Thoracic aorta (tissue), 2 donors: Measurements from ENCODE around the gene TOX3. TPM values are rescaled to one million over a fixed set of nuclear protein-coding genes. Genes with fewer than 3 reads are reported as not detected.

Experiments
- ATAC-seq: fragments of 150-250 bp; one replicate; pipeline ENCODE4 v1.8.0; 2017; ENCODE audit warnings: low read depth; ENCODE audit not compliant: insufficient number of reproducible peaks, low FRiP score
- DNase-seq: peaks from one replicate; pipeline ENCODE4 v3.0.0-alpha.2; 2020; ENCODE audit warnings: low spot score
- H3K27ac ChIP-seq, 2 donors: fragments of 200-600 bp; sonication (generic); 1 replicate in 1 of 2; 2 replicates in 1 of 2; pipeline ENCODE4 v1.5.1; 2016; ENCODE audit warnings: mild to moderate bottlenecking in 2 of 2, moderate library complexity in 2 of 2
- H3K27me3 ChIP-seq: fragments of 200-600 bp; sonication (generic); replicated peaks from 2 replicates; pipeline ENCODE4 v1.6.0; 2016; ENCODE audit warnings: mild to moderate bottlenecking; ENCODE audit not compliant: insufficient read depth
- H3K36me3 ChIP-seq: fragments of 200-600 bp; sonication (generic); one replicate; pipeline ENCODE4 v1.5.1; 2016
- H3K4me1 ChIP-seq, 2 donors: fragments of 200-600 bp; sonication (generic); 1 replicate in 1 of 2; 2 replicates in 1 of 2; pipeline versions ENCODE4 v1.5.1 to v1.6.0; 2016; ENCODE audit warnings: low read depth in 2 of 2, mild to moderate bottlenecking in 1 of 2; ENCODE audit not compliant: control insufficient read depth in 1 of 2
- H3K4me3 ChIP-seq: fragments of 200-600 bp; sonication (generic); 2 replicates; pipeline ENCODE4 v1.5.1; 2016; ENCODE audit warnings: mild to moderate bottlenecking
- H3K9me3 ChIP-seq: fragments of 200-600 bp; sonication (generic); 2 replicates; pipeline ENCODE4 v1.5.1; 2016
- total RNA-seq, 2 donors: library from RNA; depleted of rRNA; stranded (reverse); fragments of >200 nt; gene quantifications; one replicate each; pipeline versions ENCODE4 v1.1.0 to v1.2.3, GENCODE V29; 2016
- TF ChIP-seq, protein P1 (sequence below): fragments of 200-600 bp; sonication (generic); IDR thresholded peaks from one replicate; pipeline ENCODE4 v1.5.1; 2019; ENCODE audit warnings: antibody characterized with exemption

The TOX3 gene
- total RNA-seq, 2 donors from 2014 or later = not detected

DNA sequence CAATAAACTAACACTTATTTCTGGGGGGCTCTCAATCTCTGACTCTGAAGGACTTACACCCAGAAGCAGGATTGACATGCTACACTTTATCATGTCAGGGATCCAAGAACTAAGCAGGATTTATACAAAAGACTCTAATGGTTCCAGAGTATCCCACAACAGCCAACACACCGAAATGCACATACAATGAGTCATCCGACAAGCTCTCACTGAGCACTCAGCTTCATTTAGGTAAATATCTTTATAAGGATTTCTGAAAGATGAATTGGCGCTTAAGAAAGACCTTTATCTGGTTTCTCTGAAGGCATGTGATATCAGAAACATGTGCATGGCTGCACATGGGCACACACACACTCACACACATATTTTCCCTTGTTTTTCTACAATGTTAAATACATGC lies 77.2 kb downstream of the TOX3 start:
- no peak overlapping the region for H3K27ac ChIP-seq
- no peak for ATAC-seq
- no peaks in the 10 kb centered on the region for H3K4me1 ChIP-seq
- no peak for DNase-seq
- no peaks in the 10 kb centered on the region for H3K36me3 ChIP-seq
- TF ChIP-seq, protein P1, sequence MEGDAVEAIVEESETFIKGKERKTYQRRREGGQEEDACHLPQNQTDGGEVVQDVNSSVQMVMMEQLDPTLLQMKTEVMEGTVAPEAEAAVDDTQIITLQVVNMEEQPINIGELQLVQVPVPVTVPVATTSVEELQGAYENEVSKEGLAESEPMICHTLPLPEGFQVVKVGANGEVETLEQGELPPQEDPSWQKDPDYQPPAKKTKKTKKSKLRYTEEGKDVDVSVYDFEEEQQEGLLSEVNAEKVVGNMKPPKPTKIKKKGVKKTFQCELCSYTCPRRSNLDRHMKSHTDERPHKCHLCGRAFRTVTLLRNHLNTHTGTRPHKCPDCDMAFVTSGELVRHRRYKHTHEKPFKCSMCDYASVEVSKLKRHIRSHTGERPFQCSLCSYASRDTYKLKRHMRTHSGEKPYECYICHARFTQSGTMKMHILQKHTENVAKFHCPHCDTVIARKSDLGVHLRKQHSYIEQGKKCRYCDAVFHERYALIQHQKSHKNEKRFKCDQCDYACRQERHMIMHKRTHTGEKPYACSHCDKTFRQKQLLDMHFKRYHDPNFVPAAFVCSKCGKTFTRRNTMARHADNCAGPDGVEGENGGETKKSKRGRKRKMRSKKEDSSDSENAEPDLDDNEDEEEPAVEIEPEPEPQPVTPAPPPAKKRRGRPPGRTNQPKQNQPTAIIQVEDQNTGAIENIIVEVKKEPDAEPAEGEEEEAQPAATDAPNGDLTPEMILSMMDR = no peak
- H3K4me3 ChIP-seq = no peak overlapping the region
- H3K9me3 ChIP-seq = no peaks in the 10 kb centered on the region
- no peaks in the 10 kb centered on the region for H3K27me3 ChIP-seq

DNA sequence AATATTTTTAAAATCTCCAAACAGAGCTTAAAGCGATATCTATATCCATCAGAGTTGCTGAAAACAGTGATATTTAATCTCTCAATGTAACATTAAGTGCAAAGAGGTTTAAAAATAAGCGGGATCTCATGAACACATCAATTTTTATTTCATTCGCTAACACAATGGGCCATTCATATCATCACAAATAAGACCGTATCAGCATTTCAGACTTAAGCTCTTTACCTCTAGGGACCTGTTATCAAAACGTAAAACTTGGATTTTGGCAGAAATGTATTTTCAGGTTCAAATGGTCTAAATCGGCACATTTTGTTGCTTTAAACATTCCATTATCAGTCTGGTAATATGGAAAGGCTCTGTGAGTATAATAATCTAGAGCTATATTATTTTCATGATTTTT lies 77.9 kb downstream of the TOX3 start:
- no peaks in the 10 kb centered on the region for H3K9me3 ChIP-seq
- no peaks in the 10 kb centered on the region for H3K4me1 ChIP-seq
- TF ChIP-seq, protein P1 = no peak
- no peaks in the 10 kb centered on the region for H3K36me3 ChIP-seq
- DNase-seq = no peak
- ATAC-seq = no peak
- H3K4me3 ChIP-seq = no peak overlapping the region
- H3K27me3 ChIP-seq = no peaks in the 10 kb centered on the region
- no peak overlapping the region for H3K27ac ChIP-seq

DNA sequence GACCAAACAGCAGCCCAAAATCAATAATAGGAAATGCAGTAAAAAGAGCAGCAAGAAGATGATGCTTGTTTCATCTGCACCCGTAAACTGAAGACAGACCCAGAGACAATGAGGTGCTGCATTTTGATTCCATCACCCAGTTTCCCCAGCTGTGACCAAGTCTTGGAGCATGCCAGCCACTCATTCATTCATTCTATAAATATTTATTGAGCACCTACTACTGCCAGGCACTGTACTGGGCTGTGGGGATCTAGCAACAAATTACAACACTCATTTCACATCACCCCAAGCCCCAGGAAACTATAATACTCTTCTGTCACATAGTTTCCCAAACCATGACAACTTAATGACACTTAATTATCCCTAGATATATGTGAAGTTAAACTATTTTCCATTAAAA lies 79.2 kb downstream of the TOX3 start:
- Histone ChIP-seq H3K27me3 (no peaks in the 10 kb centered on the region), H3K4me1 (no peaks in the 10 kb centered on the region), H3K36me3 (no peaks in the 10 kb centered on the region), H3K9me3 (no peaks in the 10 kb centered on the region), H3K4me3 (no peak overlapping the region), H3K27ac (no peak overlapping the region)
- DNase-seq (no peak), ATAC-seq (no peak)
- TF ChIP-seq, protein P1 = no peak

DNA sequence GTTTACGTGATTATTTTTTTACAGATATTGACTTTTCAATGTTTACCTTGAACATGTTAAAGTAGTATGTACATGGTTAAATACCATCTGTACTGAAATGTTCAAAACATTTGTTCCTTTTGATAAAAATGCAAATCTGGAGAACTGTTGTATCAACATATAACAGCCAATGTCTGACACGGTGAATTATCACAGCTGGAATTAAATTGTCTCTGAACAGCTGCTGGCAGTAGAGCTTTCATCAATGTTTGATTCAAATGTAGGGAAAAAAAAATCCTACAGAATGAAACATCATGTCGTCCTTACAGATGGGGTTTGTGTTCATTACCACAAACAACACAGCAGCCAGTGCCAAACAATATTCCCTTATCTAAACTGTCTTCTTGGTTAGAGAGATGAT lies 79.9 kb downstream of the TOX3 start:
- no peak overlapping the region for H3K4me3 ChIP-seq
- ATAC-seq (no peak), DNase-seq (no peak)
- H3K27me3 ChIP-seq = no peaks in the 10 kb centered on the region
- no peak overlapping the region for H3K27ac ChIP-seq
- H3K36me3 ChIP-seq = no peaks in the 10 kb centered on the region
- H3K4me1 ChIP-seq = no peaks in the 10 kb centered on the region
- TF ChIP-seq, protein P1 = no peak
- H3K9me3 ChIP-seq = no peaks in the 10 kb centered on the region

DNA sequence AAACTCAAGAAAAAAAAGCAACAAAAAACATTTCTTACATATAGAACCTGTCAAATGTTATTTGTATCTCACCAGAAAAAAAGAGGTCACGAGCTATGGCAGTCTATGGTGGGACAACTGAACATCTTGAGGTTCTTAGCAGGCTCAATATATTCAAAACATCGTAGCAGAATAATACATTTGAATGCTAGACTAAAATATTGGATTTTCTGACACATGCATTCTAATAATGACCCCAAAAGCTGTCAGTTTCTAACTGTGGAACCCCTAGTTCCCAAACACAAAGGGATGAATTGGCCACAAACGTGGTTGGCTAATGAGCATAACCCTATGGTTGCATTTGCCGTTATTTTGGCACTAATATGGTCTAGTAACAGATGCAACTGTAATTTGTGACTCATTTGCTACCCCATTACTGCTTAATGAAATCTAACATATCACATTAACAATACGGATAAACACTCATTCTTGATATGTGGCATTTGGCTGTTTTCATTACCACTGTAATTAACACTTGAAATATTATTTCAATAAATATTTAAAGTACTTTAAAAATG lies 81.2 kb downstream of the TOX3 start:
- H3K4me1 ChIP-seq = no peaks in the 10 kb centered on the region
- H3K27me3 ChIP-seq = no peaks in the 10 kb centered on the region
- ATAC-seq (no peak), DNase-seq (no peak)
- TF ChIP-seq, protein P1 = no peak
- H3K4me3 ChIP-seq = no peak overlapping the region
- H3K36me3 ChIP-seq = no peaks in the 10 kb centered on the region
- H3K9me3 ChIP-seq = no peaks in the 10 kb centered on the region
- H3K27ac ChIP-seq = no peak overlapping the region
